NCI-H2107 (cell line): Measurements from ENCODE around the gene WDFY4.

Experiments
- DNase-seq: peaks from one replicate; lab custom pipeline; 2025; lab: John Stamatoyannopoulos, UW

The WDFY4 gene

GRCh38 chr10:48710647-48711275, 26.1 kb downstream of the WDFY4 start:
- DNase-seq, result no peak

DNA sequence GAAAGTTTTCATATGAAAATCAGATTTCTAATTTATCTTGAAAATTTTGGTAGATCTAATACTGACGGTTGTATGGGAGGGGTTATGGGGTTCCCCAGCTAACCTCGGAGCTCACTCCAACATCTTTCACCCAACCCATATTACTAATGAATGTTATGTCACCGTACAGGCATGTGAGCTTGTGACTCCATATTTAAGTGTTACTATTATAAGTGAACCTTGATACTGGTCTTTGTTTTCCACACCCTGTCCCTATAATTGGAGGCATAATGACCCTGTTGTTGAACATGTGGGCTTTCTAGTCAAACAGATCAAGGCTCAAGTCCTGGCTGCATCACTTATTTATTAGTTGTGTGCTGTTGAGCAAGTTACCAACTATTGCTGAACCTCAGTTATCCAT, 27.2 kb downstream of the WDFY4 start:
- no peak for DNase-seq

DNA sequence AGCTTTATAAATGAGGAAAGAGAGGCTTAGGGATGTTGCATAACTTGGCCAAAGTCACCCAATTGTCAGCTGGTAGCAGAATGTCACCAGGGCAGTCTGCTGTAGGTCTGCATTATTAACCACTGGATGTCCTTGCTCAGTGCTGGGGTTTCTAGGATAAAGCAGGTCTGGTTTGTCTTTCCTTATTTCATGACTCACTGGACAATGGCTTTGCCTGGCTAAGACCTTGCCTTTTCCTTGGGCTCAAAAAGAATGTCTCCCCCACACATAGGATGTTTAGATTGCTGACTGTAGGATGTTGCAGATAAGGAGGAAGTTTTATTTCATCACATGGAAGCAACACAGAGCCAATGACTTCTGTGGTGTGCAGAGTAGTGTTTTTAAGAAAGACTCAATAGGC, 29.4 kb downstream of the WDFY4 start:
- no peak for DNase-seq

- DNase-seq, result no peak
Observed at GRCh38 chr10:48716416-48716815, 31.7 kb downstream of the WDFY4 start.

- no peak for DNase-seq
Observed at GRCh38 chr10:48720611-48721010, 35.9 kb downstream of the WDFY4 start.

GRCh38 chr10:48722153-48723145, 37.8 kb downstream of the WDFY4 start:
- DNase-seq, result no peak

GRCh38 chr10:48724127-48724526, 39.5 kb downstream of the WDFY4 start:
- no peak for DNase-seq

GRCh38 chr10:48725708-48726107, 41.0 kb downstream of the WDFY4 start:
- no peak for DNase-seq

DNA sequence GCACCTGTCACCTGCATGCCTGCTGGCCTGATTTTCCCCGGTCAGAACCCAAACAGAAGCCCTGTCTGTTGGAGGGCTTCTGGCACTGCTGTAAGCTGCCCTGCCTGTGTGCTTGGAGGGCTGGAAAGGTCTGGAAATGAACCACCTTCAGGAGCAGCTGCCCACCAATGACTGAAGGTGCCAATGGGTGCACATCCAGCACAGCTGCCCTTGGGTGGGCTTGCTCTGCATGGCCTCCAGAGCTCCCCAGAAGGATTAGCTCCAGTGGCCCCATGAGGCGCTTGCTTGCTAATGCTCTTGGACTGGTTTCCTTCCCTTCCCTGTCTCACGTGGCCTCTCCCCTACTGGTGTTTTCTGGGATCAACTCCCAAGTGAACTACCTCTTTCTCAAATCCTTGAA, 43.2 kb downstream of the WDFY4 start:
- no peak for DNase-seq

DNA sequence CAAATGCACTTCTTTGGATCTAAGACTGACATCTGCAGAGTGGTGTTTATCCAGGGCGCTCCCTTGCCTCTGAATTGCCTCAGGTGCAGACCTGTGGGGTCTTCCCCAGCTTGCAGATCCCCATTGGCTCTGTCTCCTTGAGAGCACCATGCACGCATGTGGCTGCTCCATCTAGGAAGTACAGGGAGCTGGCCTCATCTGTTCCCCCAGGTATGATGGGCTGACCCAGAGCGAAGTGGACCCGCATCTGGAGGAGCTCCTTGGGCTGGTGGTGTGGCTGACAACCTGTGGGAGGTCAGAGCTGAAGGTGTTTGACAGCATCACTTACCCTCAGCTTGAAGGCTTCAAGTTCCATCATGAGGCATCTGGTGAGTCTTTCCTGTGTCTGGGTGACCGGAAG, 44.5 kb downstream of the WDFY4 start:
- no peak for DNase-seq

GRCh38 chr10:48729941-48730457, 45.3 kb downstream of the WDFY4 start:
- DNase-seq, result no peak

DNA sequence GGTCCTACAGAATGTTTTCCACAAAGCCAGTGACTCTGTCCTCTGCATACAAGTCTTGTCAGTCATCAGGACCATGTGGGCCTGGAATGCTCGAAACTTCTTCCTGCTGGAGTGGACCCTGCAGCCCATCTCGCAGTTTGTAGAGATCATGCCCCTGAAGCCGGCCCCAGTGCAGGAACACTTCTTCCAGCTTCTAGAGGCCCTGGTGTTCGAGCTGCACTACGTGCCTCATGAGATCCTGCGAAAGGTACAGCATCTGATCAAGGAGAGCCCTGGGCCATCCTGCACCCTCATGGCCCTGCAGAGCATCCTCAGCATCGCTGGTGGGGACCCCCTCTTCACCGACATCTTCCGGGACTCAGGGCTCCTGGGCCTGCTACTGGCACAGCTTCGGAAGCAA, 46.5 kb downstream of the WDFY4 start:
- no peak for DNase-seq

GRCh38 chr10:48731654-48732053, 47.0 kb downstream of the WDFY4 start:
- no peak for DNase-seq

DNA sequence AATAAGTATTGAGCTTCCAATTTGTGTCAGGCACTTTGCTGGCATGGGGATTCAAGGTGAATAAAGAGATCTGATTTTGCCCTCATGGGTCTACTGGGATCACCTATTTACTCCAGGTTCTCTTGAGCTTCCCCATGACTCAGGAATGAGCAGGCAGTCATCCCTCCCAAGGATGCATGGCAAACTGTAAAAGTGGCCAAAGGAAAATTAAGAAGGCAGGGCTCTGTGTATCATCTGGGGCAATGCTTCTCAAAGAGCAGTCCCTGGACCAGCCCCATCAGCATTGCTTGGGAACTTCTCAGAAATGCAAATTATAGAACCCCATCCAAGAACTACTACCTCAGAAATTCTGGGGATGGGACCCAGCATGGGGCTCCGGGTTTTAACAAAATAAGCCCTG, 48.7 kb downstream of the WDFY4 start:
- DNase-seq, result no peak

DNA sequence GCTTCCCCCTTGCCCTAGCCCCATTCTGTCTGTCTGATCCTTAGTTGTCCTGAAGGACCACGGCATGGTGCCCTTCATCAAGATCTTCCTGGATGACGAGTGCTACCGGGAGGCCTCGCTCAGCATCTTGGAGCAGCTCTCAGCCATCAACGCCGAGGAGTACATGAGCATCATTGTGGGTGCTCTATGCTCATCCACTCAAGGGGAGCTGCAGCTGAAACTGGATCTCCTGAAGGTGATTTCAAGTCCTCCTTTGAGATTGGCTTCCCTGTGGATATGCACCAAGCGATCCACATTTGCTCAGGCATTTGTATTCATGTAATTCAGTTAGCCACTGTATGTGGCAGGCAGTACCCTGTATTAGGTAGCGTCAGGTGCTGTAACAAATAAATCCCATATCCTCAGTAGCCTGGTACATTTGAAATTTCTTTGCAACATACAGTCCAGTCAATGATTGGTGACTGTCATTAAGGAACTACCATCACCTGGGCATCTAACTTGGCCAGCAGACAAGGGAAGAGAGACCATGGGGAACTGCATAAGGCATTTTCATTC, 51.2 kb downstream of the WDFY4 start:
- no peak for DNase-seq

DNA sequence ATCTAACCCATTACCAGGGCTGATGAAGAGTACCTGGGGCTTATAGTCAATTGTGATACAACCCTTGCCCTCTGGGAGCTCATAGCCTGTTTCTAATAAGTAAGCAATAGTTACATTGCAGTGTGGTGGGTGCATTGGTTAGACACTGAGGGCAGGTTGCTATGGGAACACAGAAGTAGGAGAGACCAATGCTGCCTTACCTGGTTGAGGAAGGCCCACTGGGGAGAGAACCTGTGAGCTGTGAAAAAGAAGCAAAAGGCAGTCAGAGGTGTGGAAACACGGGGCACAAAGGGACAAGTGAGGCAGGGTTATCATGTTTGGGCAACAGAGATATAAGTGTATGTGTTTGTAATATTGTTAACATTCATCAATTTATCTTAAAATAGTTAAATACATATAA, 51.9 kb downstream of the WDFY4 start:
- no peak for DNase-seq

- DNase-seq, result no peak
Observed at GRCh38 chr10:48737886-48738285, 53.2 kb downstream of the WDFY4 start.

GRCh38 chr10:48739170-48739569, 54.5 kb downstream of the WDFY4 start:
- DNase-seq, result no peak

GRCh38 chr10:48740015-48740707, 55.5 kb downstream of the WDFY4 start:
- DNase-seq, result no peak

GRCh38 chr10:48740988-48741387, 56.3 kb downstream of the WDFY4 start:
- DNase-seq, result no peak

DNA sequence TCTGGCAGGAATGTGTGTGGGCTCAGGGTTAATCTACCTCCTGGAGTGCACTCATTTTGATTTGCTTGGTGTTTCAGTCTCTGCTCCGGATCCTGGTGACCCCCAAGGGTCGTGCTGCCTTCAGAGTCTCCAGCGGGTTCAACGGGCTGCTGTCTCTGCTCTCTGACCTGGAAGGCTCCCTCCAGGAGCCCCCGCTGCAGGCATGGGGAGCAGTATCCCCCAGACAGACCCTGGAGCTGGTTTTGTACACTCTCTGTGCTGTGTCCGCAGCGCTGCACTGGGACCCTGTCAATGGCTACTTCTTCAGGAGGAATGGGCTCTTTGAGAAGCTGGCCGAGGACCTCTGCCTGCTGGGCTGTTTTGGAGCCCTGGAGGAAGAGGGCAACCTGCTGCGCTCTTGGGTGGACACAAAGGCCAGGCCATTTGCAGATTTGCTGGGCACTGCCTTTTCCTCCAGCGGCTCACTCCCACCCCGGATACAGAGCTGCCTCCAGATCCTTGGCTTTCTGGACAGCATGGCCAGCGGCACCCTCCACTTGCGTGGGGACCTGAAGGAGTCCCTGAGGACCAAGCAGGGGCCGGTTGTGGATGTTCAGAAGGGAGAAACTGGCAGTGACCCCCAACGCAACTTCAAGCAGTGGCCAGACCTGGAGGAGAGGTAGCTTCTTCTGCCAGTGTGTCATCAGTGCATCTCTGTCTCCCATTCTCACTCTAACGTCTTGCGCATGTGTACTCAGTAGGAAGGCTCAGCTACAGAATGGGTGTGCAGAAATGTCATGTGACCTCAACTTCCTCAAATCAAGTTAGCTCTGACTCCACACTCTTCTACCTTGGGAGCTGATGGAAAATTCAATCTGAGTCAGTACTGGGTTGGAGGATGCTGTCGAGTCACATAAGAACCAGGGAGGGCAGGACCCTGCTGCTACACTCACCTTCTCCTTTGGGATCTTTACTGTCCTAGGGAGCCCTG, 58.5 kb downstream of the WDFY4 start:
- no peak for DNase-seq
